ENCODE data around the gene GSTK1. TPM values are rescaled to one million over a fixed set of nuclear protein-coding genes. Genes with fewer than 3 reads are reported as not detected.

The GSTK1 gene
- total RNA-seq, 1 experiment from 2014 or later: 79.9 TPM

- ChIA-PET CTCF (interaction anchor here (0.5 to 2.9 kb wide), 5 partner anchors 12 to 188 kb away, joined by 4 to 20 read pairs (median 6); no protein-coding TSS in a partner anchor), POLR2A (no interaction called here)
These were observed 35.4 kb upstream of the GSTK1 start for GRCh38 chr7:143227806-143228205.

GRCh38 chr7:143229054-143229790 lies 34.0 kb upstream of the GSTK1 start:
- BruUV-seq (replicated peaks): no TSS peak
- intact Hi-C loops (cut with micrococcal nuclease): no loop called here
- Mint-ChIP-seq H3K4me3 (ENCODE audit: unreplicated experiment) (no peak overlapping the region), H3K9me3 (ENCODE audit: unreplicated experiment) (no peaks in the 10 kb centered on the region), H3K27ac (ENCODE audit: low read depth, unreplicated experiment) (no peak overlapping the region), H3K27me3 (ENCODE audit: insufficient read depth, unreplicated experiment) (peaks cover 24% of the 10 kb centered on the region), H3K36me3 (ENCODE audit: insufficient read depth, unreplicated experiment) (no peaks in the 10 kb centered on the region), H3K4me1 (ENCODE audit: insufficient read depth, unreplicated experiment) (no peaks in the 10 kb centered on the region)
- ChIA-PET POLR2A (interaction anchor here (0.5 to 1.0 kb wide), 2 partner anchors 34 to 282 kb away, joined by 3 to 5 read pairs; partner anchors contain the start of gene GSTK1), CTCF (interaction anchor here (0.9 to 2.9 kb wide), 4 partner anchors 11 to 186 kb away, joined by 5 to 20 read pairs (median 6); no protein-coding TSS in a partner anchor)
- DNase-seq (ENCODE audit: unreplicated experiment): no peak
- no peak for TF ChIP-seq CTCF (IDR thresholded peaks at IDR 0.05; ENCODE audit: unreplicated experiment)

More at GRCh38 chr7:143227806-143228205, 35.4 kb upstream of the GSTK1 start:
- Mint-ChIP-seq H3K36me3 (ENCODE audit: insufficient read depth, unreplicated experiment) (no peaks in the 10 kb centered on the region), H3K9me3 (ENCODE audit: unreplicated experiment) (no peaks in the 10 kb centered on the region), H3K27me3 (ENCODE audit: insufficient read depth, unreplicated experiment) (peaks cover 38% of the 10 kb centered on the region), H3K4me3 (ENCODE audit: unreplicated experiment) (no peak overlapping the region), H3K27ac (ENCODE audit: low read depth, unreplicated experiment) (no peak overlapping the region), H3K4me1 (ENCODE audit: insufficient read depth, unreplicated experiment) (no peaks in the 10 kb centered on the region)
- intact Hi-C loops (cut with micrococcal nuclease): no loop called here
- peak; percentile 26 for DNase-seq (ENCODE audit: unreplicated experiment)
- BruUV-seq (replicated peaks): no TSS peak
- no peak for TF ChIP-seq CTCF (IDR thresholded peaks at IDR 0.05; ENCODE audit: unreplicated experiment)

- H3K4me3 Mint-ChIP-seq (ENCODE audit: unreplicated experiment): no peak overlapping the region
- DNase-seq (ENCODE audit: unreplicated experiment): no peak
- ChIA-PET POLR2A (no interaction called here), CTCF (interaction anchor here (0.6 to 2.9 kb wide), 3 partner anchors 9 to 214 kb away, joined by 3 to 20 read pairs (median 3); no protein-coding TSS in a partner anchor)
- TF ChIP-seq CTCF (IDR thresholded peaks at IDR 0.05; ENCODE audit: unreplicated experiment): no peak
- no peaks in the 10 kb centered on the region for H3K4me1 Mint-ChIP-seq (ENCODE audit: insufficient read depth, unreplicated experiment)
- no TSS peak for BruUV-seq (replicated peaks)
- H3K36me3 Mint-ChIP-seq (ENCODE audit: insufficient read depth, unreplicated experiment): no peaks in the 10 kb centered on the region
- H3K27me3 Mint-ChIP-seq (ENCODE audit: insufficient read depth, unreplicated experiment): peaks cover 18% of the 10 kb centered on the region
- H3K9me3 Mint-ChIP-seq (ENCODE audit: unreplicated experiment): no peaks in the 10 kb centered on the region
- intact Hi-C loops (cut with micrococcal nuclease): no loop called here
- H3K27ac Mint-ChIP-seq (ENCODE audit: low read depth, unreplicated experiment): no peak overlapping the region
These were observed 32.4 kb upstream of the GSTK1 start for GRCh38 chr7:143230602-143231457.

Data from MCF 10A (cell line).